Neural cell (in vitro differentiated cells): ENCODE measurements around the gene AJUBA.

Source experiments
- EZH2 ChIP-seq: fragments of 200-600, 300-800 bp; shearing (Covaris generic), sonication (generic); IDR thresholded peaks from 2 replicates; pipeline ENCODE4 v1.6.1; 2014; ENCODE audit warnings: antibody characterized with exemption, low read length, borderline replicate concordance, mild to moderate bottlenecking; ENCODE audit not compliant: insufficient read depth, poor library complexity, severe bottlenecking
- TF ChIP-seq, protein P1 (sequence below): fragments of 450-650 bp; IDR thresholded peaks from 2 replicates; pipeline ENCODE4 v1.5.1; 2014; ENCODE audit warnings: antibody characterized with exemption, mild to moderate bottlenecking, moderate library complexity; ENCODE audit not compliant: poor library complexity, severe bottlenecking

DNA sequence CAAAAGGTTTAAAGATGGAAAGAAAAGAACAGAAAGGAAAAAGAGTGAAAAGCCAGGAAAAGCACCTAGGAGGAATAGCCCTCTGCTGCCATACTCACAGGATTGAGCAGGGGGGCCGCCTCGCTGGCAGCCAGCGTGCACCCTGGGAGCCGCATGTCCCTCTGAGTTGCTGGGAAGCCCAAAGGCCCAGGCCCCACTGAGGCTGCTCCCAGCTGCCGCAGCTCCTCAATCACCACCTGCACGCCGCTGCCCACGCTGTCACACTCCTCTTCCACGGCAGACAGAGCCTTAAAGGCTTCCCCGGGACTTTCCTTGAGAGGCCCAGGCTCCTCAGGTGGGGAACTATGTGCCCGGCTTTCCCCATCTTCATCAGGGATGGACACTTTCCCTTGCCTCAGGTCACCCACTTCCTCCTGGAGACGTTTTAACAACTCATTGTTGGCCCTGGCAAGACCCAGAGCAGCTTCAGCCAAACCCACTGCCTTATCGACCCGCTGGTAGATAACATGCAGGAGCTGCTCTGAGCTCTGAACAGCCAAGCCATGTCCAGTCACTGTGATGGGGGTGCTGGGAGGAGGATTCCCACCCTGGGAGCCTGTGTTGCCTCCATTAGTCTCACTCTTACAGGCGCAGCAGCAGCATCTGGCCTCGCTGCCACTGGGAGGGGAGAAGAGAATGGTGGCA, 16.1 kb upstream of the AJUBA start:
- no peak for TF ChIP-seq EZH2
- TF ChIP-seq, protein P1, sequence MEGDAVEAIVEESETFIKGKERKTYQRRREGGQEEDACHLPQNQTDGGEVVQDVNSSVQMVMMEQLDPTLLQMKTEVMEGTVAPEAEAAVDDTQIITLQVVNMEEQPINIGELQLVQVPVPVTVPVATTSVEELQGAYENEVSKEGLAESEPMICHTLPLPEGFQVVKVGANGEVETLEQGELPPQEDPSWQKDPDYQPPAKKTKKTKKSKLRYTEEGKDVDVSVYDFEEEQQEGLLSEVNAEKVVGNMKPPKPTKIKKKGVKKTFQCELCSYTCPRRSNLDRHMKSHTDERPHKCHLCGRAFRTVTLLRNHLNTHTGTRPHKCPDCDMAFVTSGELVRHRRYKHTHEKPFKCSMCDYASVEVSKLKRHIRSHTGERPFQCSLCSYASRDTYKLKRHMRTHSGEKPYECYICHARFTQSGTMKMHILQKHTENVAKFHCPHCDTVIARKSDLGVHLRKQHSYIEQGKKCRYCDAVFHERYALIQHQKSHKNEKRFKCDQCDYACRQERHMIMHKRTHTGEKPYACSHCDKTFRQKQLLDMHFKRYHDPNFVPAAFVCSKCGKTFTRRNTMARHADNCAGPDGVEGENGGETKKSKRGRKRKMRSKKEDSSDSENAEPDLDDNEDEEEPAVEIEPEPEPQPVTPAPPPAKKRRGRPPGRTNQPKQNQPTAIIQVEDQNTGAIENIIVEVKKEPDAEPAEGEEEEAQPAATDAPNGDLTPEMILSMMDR, result no peak
